ENCODE results near the gene PRKRIP1. TPM values are rescaled to one million over a fixed set of nuclear protein-coding genes. Genes with fewer than 3 reads are reported as not detected.
A peak's percentile ranks its signal among the peaks of the same experiment; 100 is the strongest.

Gene PRKRIP1
- total RNA-seq, 4 donors from 2014 or later: 32.8 to 39.9 (median 35.7) TPM

DNA sequence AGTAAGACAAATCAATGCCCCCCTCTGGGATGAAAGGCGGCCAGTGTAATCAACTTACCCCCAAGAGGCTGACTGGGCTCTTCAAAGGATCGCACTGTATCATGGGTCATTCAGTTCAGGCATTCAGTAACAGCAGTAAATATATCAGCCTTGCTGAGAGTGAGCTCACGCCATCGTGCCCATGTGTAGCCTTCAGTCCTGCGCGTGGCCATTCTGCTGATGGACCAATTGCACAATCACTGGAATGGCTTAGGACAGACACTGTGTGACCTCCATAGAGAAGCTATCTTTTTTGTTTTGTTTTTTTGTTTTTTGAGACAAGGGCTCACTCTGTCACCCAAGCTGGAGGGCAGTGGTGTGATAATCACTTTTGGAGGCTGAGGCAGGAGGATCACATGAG lies 9.1 kb upstream of the PRKRIP1 start:
- intact Hi-C loops (cut with DNase I; ENCODE audit: low total_unique reads): loop anchor here (5.0 kb wide), 1 partner anchor 100 kb away; the partner anchor contains the start of gene SH2B2
- 91 to 95% methylated on average over 6 of the region's 6 CpGs for WGBS, 2 donors
- no peak for DNase-seq (ENCODE audit: low spot score in 2 of 2)
- H3K4me3 ChIP-seq (ENCODE audit: low read depth, poor library complexity, severe bottlenecking): no peak overlapping the region
- no peak for TF ChIP-seq POLR2A (IDR thresholded peaks at IDR 0.05)
- TF ChIP-seq CTCF (IDR thresholded peaks at IDR 0.05): no peak

DNA sequence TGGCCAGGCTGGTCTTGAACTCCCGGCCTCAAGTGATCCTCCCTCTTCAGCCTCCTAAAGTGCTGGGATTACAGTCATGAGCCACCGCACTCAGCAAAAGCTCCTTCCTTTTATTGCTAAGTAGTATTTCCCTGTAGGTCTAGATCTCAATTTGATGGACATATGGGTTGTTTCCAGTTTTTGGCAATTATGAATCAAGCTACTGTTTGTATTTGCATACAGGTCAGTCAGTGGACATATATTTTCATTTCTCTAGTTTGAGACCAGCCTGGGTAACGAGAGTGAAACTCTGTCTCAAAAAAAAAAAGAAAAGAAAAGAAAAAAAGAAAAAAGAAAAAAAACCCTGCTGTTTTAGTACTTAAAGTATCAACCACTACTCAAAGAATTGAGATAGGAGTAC lies 6.4 kb upstream of the PRKRIP1 start:
- no peak for TF ChIP-seq CTCF (IDR thresholded peaks at IDR 0.05)
- no peak for TF ChIP-seq POLR2A (IDR thresholded peaks at IDR 0.05)
- intact Hi-C loops (cut with DNase I; ENCODE audit: low total_unique reads): loop anchor here (5.0 kb wide), 2 partner anchors 103 to 113 kb away; partner anchors contain the start of gene SH2B2

DNA sequence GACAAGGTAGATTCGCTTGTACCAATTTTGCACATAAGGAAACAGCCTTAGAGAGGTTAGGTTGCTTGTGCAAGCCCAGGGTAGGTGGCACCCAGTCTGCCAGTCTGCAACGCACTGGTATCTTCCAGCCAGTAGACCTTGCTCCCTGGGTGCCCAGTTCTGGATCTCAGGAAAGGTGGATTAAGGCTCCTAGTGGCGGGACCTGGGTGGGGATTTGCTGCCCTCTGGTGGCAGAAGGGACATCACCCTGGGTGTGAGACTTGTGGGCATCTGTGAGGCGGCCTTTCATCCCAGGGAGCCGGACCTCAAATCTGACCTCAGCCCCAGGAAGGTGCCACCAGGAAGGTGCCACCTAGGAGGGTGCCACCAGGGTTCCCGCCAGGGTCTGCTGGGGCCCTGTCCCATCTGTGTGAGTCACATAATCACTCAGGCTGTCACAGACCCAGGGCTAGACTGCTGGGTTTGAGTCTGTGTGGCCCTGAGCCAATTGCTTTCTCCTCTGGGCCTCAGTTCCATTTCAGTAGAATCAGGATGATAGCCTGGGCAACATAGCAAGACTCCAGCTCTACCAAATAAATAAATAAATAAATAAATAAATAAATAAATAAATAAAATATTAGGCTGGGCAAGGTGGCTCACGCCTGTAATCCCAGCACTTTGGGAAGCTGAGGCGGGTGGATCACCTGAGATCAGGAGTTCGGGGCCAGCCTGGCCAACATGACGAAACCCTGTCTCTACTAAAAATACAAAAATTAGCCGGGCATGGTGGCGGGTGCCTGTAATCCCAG lies 5.3 kb upstream of the PRKRIP1 start:
- H3K4me3 ChIP-seq (ENCODE audit: low read depth, poor library complexity, severe bottlenecking): no peak overlapping the region
- intact Hi-C loops (cut with DNase I; ENCODE audit: low total_unique reads): loop anchor here (5.0 kb wide), 1 partner anchor 114 kb away; no protein-coding TSS in a partner anchor
- peak; percentile 63 to 95 for DNase-seq (ENCODE audit: low spot score in 2 of 2)
- TF ChIP-seq POLR2A (IDR thresholded peaks at IDR 0.05): no peak
- TF ChIP-seq CTCF (IDR thresholded peaks at IDR 0.05): peak in 1 of 3 donors; percentile 41
- 70 to 78% methylated on average over 9 to 11 of the region's 12 CpGs for WGBS, 2 donors

More for the DNA sequence above, 6.4 kb upstream of the PRKRIP1 start:
- H3K4me3 ChIP-seq (ENCODE audit: low read depth, poor library complexity, severe bottlenecking): no peak overlapping the region
- DNase-seq (ENCODE audit: low spot score in 2 of 2): no peak
- WGBS, 2 donors: 75 to 92% methylated on average over 3 of the region's 3 CpGs

DNA sequence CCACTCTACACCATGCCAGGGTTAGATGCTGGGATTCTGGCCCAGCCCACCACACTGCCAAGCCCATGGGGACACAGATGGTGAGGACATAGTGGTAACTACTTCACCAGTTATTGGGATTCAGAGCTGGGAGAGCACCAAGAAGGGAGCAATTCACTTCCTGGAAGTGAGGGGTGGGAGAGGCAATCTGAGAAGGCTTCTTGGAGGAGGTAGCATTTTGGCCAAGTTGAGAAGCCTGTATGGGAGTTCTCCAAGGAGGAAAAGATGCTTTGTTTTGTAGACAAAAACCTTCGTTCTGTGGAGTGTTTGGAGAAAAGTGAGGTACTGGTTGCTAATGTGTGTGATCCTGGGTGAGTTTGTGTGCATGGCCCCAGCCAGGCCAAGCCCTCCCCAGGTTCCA lies 3.8 kb upstream of the PRKRIP1 start:
- DNase-seq (ENCODE audit: low spot score in 2 of 2): no peak
- WGBS, 2 donors: 96 to 100% methylated on average over 1 of the region's 1 CpG
- no peak overlapping the region for H3K4me3 ChIP-seq (ENCODE audit: low read depth, poor library complexity, severe bottlenecking)
- intact Hi-C loops (cut with DNase I; ENCODE audit: low total_unique reads): loop anchor here (5.0 kb wide), 1 partner anchor 115 kb away; no protein-coding TSS in a partner anchor
- TF ChIP-seq CTCF (IDR thresholded peaks at IDR 0.05): no peak
- TF ChIP-seq POLR2A (IDR thresholded peaks at IDR 0.05): no peak

GRCh38 chr7:102393467-102393866 lies 2.7 kb upstream of the PRKRIP1 start:
- TF ChIP-seq CTCF (IDR thresholded peaks at IDR 0.05) (no peak), POLR2A (IDR thresholded peaks at IDR 0.05) (no peak)

More at GRCh38 chr7:102393467-102393866, 2.7 kb upstream of the PRKRIP1 start:
- DNase-seq (ENCODE audit: low spot score in 2 of 2): peak in 1 of 2 donors; percentile 70
- intact Hi-C loops (cut with DNase I; ENCODE audit: low total_unique reads): loop anchor here (5.0 kb wide), 1 partner anchor 116 kb away; no protein-coding TSS in a partner anchor
- WGBS, 2 donors: 82 to 87% methylated on average over 9 of the region's 9 CpGs
- no peak overlapping the region for H3K4me3 ChIP-seq (ENCODE audit: low read depth, poor library complexity, severe bottlenecking)
